GM12801 (cell line): Measurements from ENCODE around the gene TTLL13.

ENCODE experiments used
- CTCF ChIP-seq: IDR thresholded peaks from one replicate; pipeline ENCODE4 v1.5.1; 2011; ENCODE audit warnings: control low read depth; ENCODE audit not compliant: insufficient read length; ENCODE audit errors: extremely low read depth

TTLL13 gene

GRCh38 chr15:90266061-90266431 lies 16.7 kb downstream of the TTLL13 start:
- no peak for TF ChIP-seq CTCF

- no peak for TF ChIP-seq CTCF
Measured at GRCh38 chr15:90266485-90266884, 17.1 kb downstream of the TTLL13 start.

- no peak for TF ChIP-seq CTCF
Measured at GRCh38 chr15:90268415-90268814, 19.1 kb downstream of the TTLL13 start.

GRCh38 chr15:90270502-90271150 lies 21.3 kb downstream of the TTLL13 start:
- no peak for TF ChIP-seq CTCF

GRCh38 chr15:90271459-90272166 lies 22.3 kb downstream of the TTLL13 start:
- TF ChIP-seq CTCF = no peak

- TF ChIP-seq CTCF = no peak
Measured at GRCh38 chr15:90286678-90287077, 37.3 kb downstream of the TTLL13 start.

GRCh38 chr15:90287101-90287500 lies 37.7 kb downstream of the TTLL13 start:
- TF ChIP-seq CTCF = no peak
